ENCODE measurements around the gene MCC. TPM values are rescaled to one million over a fixed set of nuclear protein-coding genes. Genes with fewer than 3 reads are reported as not detected.

MCC gene
- total and polyA plus RNA-seq, 5 experiments from 2014 or later, result 1.2 to 4.6 (median 2.0) TPM

GRCh38 chr5:113057557-113057984 lies 430.7 kb downstream of the MCC start:
- Mint-ChIP-seq H3K4me3 (peak overlapping the region in 2 of 10 donors; percentile 28 to 60), H3K9me3 (no peaks in the 10 kb centered on the region), H3K27me3 (no peaks in the 10 kb centered on the region), H3K27ac (peak overlapping the region in 5 of 10 donors; percentile 18 to 64 (median 54)), H3K4me1 (peaks cover 31 to 45% (median 40%) of the 10 kb centered on the region in 4 donors), H3K36me3 (peaks cover 0 to 7% (median 0%) of the 10 kb centered on the region in 3 donors)
- POLR2A ChIA-PET, result interaction anchor here (0.5 kb wide), 1 partner anchor 49 kb away, joined by 3 read pairs; no protein-coding TSS in a partner anchor
- DNase-seq (no peak), ATAC-seq (peak in 1 of 2 donors; percentile 73)

- no peaks in the 10 kb centered on the region for H3K27me3 Mint-ChIP-seq
- peak overlapping the region in 4 of 10 donors; percentile 10 to 54 (median 34) for H3K27ac Mint-ChIP-seq
- POLR2A ChIA-PET, result interaction anchor here (0.5 kb wide), 1 partner anchor 49 kb away, joined by 3 read pairs; no protein-coding TSS in a partner anchor
Measured at GRCh38 chr5:113056988-113057387, 431.3 kb downstream of the MCC start.

GRCh38 chr5:113054899-113055298 lies 433.4 kb downstream of the MCC start:
- no peak overlapping the region for H3K4me3 Mint-ChIP-seq
- POLR2A ChIA-PET, result interaction anchor here (1.4 kb wide), 1 partner anchor 33 kb away, joined by 3 read pairs; no protein-coding TSS in a partner anchor
- ATAC-seq (no peak), DNase-seq (peak in 1 of 10 donors; percentile 40)
- peaks cover 14 to 26% (median 20%) of the 10 kb centered on the region in 4 donors for H3K4me1 Mint-ChIP-seq
- no peaks in the 10 kb centered on the region for H3K9me3 Mint-ChIP-seq
- H3K27me3 Mint-ChIP-seq, result no peaks in the 10 kb centered on the region
- H3K36me3 Mint-ChIP-seq, result peaks cover 0 to 15% (median 0%) of the 10 kb centered on the region in 3 donors
- peak overlapping the region in 1 of 10 donors; percentile 27 for H3K27ac Mint-ChIP-seq

More at GRCh38 chr5:113056988-113057387, 431.3 kb downstream of the MCC start:
- Mint-ChIP-seq H3K9me3 (no peaks in the 10 kb centered on the region), H3K36me3 (peaks cover 0 to 11% (median 0%) of the 10 kb centered on the region in 3 donors), H3K4me1 (peaks cover 25 to 40% (median 35%) of the 10 kb centered on the region in 4 donors), H3K4me3 (peak overlapping the region in 2 of 10 donors; percentile 12 to 60)
- DNase-seq (no peak), ATAC-seq (no peak)

GRCh38 chr5:113053511-113053995 lies 434.7 kb downstream of the MCC start:
- no peak overlapping the region for H3K4me3 Mint-ChIP-seq
- DNase-seq (peak in 1 of 10 donors; percentile 26), ATAC-seq (no peak)
- peak overlapping the region in 1 of 10 donors; percentile 14 for H3K27ac Mint-ChIP-seq
- peaks cover 2 to 14% (median 8%) of the 10 kb centered on the region in 4 donors for H3K4me1 Mint-ChIP-seq
- POLR2A ChIA-PET, result no interaction called here
- no peaks in the 10 kb centered on the region for H3K9me3 Mint-ChIP-seq
- H3K27me3 Mint-ChIP-seq, result no peaks in the 10 kb centered on the region
- H3K36me3 Mint-ChIP-seq, result peaks cover 0 to 15% (median 0%) of the 10 kb centered on the region in 3 donors

- Mint-ChIP-seq H3K27ac (peak overlapping the region in 2 of 10 donors; percentile 12 to 31), H3K27me3 (no peaks in the 10 kb centered on the region), H3K4me3 (no peak overlapping the region), H3K4me1 (peaks cover 2 to 15% (median 9%) of the 10 kb centered on the region in 4 donors), H3K9me3 (no peaks in the 10 kb centered on the region), H3K36me3 (peaks cover 0 to 22% (median 0%) of the 10 kb centered on the region in 3 donors)
- ATAC-seq (no peak), DNase-seq (peak in 1 of 10 donors; percentile 44)
- POLR2A ChIA-PET, result no interaction called here
Measured at GRCh38 chr5:113052041-113052795, 436.0 kb downstream of the MCC start.

- Mint-ChIP-seq H3K9me3 (no peaks in the 10 kb centered on the region), H3K4me1 (peaks cover 0 to 15% (median 1%) of the 10 kb centered on the region in 4 donors), H3K27ac (peak overlapping the region in 1 of 10 donors; percentile 32), H3K4me3 (no peak overlapping the region), H3K27me3 (no peaks in the 10 kb centered on the region), H3K36me3 (peaks cover 0 to 30% (median 0%) of the 10 kb centered on the region in 3 donors)
- POLR2A ChIA-PET, result interaction anchor here (0.6 kb wide), 1 partner anchor 23 kb away, joined by 3 read pairs; no protein-coding TSS in a partner anchor
- no peak for ATAC-seq
- DNase-seq, result peak in 1 of 10 donors; percentile 13
Measured at GRCh38 chr5:113050721-113051382, 437.4 kb downstream of the MCC start.

- peaks cover 0 to 15% (median 1%) of the 10 kb centered on the region in 4 donors for H3K4me1 Mint-ChIP-seq
- no peak overlapping the region for H3K4me3 Mint-ChIP-seq
- peaks cover 0 to 34% (median 0%) of the 10 kb centered on the region in 3 donors for H3K36me3 Mint-ChIP-seq
- ATAC-seq (no peak), DNase-seq (peak in 1 of 10 donors; percentile 50)
- no peaks in the 10 kb centered on the region for H3K27me3 Mint-ChIP-seq
- no peaks in the 10 kb centered on the region for H3K9me3 Mint-ChIP-seq
- H3K27ac Mint-ChIP-seq, result peak overlapping the region in 1 of 10 donors; percentile 61
- POLR2A ChIA-PET, result interaction anchor here (1.1 kb wide), 1 partner anchor 205 kb away, joined by 3 read pairs; no protein-coding TSS in a partner anchor
Measured at GRCh38 chr5:113048931-113049330, 439.3 kb downstream of the MCC start.

- DNase-seq (no peak), ATAC-seq (no peak)
- Mint-ChIP-seq H3K27me3 (no peaks in the 10 kb centered on the region), H3K36me3 (peaks cover 0 to 31% (median 0%) of the 10 kb centered on the region in 3 donors), H3K4me3 (peak overlapping the region in 1 of 10 donors; percentile 11), H3K4me1 (peaks cover 0 to 15% (median 1%) of the 10 kb centered on the region in 4 donors), H3K27ac (no peak overlapping the region), H3K9me3 (no peaks in the 10 kb centered on the region)
- POLR2A ChIA-PET, result no interaction called here
Measured at GRCh38 chr5:113047733-113048652, 440.3 kb downstream of the MCC start.

- Mint-ChIP-seq H3K27ac (peak overlapping the region in 1 of 10 donors; percentile 75), H3K4me3 (no peak overlapping the region), H3K4me1 (peaks cover 0 to 15% (median 1%) of the 10 kb centered on the region in 4 donors), H3K36me3 (peaks cover 0 to 27% (median 0%) of the 10 kb centered on the region in 3 donors), H3K9me3 (no peaks in the 10 kb centered on the region), H3K27me3 (no peaks in the 10 kb centered on the region)
- DNase-seq, result peak in 1 of 10 donors; percentile 10
- no peak for ATAC-seq
- POLR2A ChIA-PET, result no interaction called here
Measured at GRCh38 chr5:113047234-113047633, 441.0 kb downstream of the MCC start.

GRCh38 chr5:113044776-113045465 lies 443.3 kb downstream of the MCC start:
- DNase-seq (no peak), ATAC-seq (no peak)
- H3K4me1 Mint-ChIP-seq, result peaks cover 0 to 11% (median 6%) of the 10 kb centered on the region in 4 donors
- H3K27ac Mint-ChIP-seq, result peak overlapping the region in 1 of 10 donors; percentile 44
- no peaks in the 10 kb centered on the region for H3K9me3 Mint-ChIP-seq
- peaks cover 0 to 3% (median 0%) of the 10 kb centered on the region in 5 donors for H3K27me3 Mint-ChIP-seq
- no peak overlapping the region for H3K4me3 Mint-ChIP-seq
- POLR2A ChIA-PET, result interaction anchor here (0.6 kb wide), 1 partner anchor 46 kb away, joined by 3 read pairs; no protein-coding TSS in a partner anchor
- H3K36me3 Mint-ChIP-seq, result peaks cover 0 to 29% (median 0%) of the 10 kb centered on the region in 3 donors

GRCh38 chr5:113043491-113043931 lies 444.7 kb downstream of the MCC start:
- peaks cover 0 to 29% (median 0%) of the 10 kb centered on the region in 3 donors for H3K36me3 Mint-ChIP-seq
- peaks cover 0 to 11% (median 6%) of the 10 kb centered on the region in 4 donors for H3K4me1 Mint-ChIP-seq
- POLR2A ChIA-PET, result no interaction called here
- DNase-seq (peak in 6 of 10 donors; percentile 10 to 60 (median 20)), ATAC-seq (no peak)
- H3K27me3 Mint-ChIP-seq, result peaks cover 0 to 3% (median 0%) of the 10 kb centered on the region in 5 donors
- H3K9me3 Mint-ChIP-seq, result no peaks in the 10 kb centered on the region
- H3K27ac Mint-ChIP-seq, result peak overlapping the region in 1 of 10 donors; percentile 15
- no peak overlapping the region for H3K4me3 Mint-ChIP-seq
